ENCODE data around the gene ANKRD52. TPM values are rescaled to one million over a fixed set of nuclear protein-coding genes. Genes with fewer than 3 reads are reported as not detected.

Gene ANKRD52
- total and polyA plus RNA-seq, 2 experiments from 2014 or later: 20.3 to 25.2 TPM

- Mint-ChIP-seq H3K36me3 (ENCODE audit: low read depth) (peaks cover 15% of the 10 kb centered on the region), H3K27ac (peak overlapping the region; percentile 96)
- DNase-seq (ENCODE audit: low spot score): no peak
Measured at GRCh38 chr12:56223571-56224101, 34.5 kb downstream of the ANKRD52 start.

More at GRCh38 chr12:56223571-56224101, 34.5 kb downstream of the ANKRD52 start:
- ATAC-seq: no peak
- Histone ChIP-seq H3F3A (replicated peaks; ENCODE audit: low read depth) (peaks cover 20% of the 10 kb centered on the region; the same call in 1 of the 2 replicates), H4K20me1 (replicated peaks; ENCODE audit: insufficient read depth) (no peaks in the 10 kb centered on the region; the same call in 1 of the 2 replicates), H3K4me3 (peak overlapping the region; percentile 74; the same call in 1 of the 2 replicates), H2AFZ (peak overlapping the region; percentile 57; the same call in 1 of the 2 replicates), H3K9me2 (ENCODE audit: insufficient read depth) (no peaks in the 10 kb centered on the region), H3K27ac (ENCODE audit: low read depth) (peak overlapping the region; percentile 92), H3K36me3 (ENCODE audit: insufficient read depth) (0 out of 2 replicates have a peak, but pooled peaks cover 2% of the 10 kb centered on the region), H3K4me2 (peak overlapping the region; percentile 58), H3K4me1 (ENCODE audit: insufficient read depth) (peaks cover 30% of the 10 kb centered on the region), H3K27me3 (ENCODE audit: insufficient read depth) (no peaks in the 10 kb centered on the region), H3K79me2 (replicated peaks; ENCODE audit: insufficient read depth) (peaks cover 26% of the 10 kb centered on the region)
- no peak for TF ChIP-seq EZH2phosphoT487 (IDR thresholded peaks at IDR 0.05; ENCODE audit: unreplicated experiment)
- no peak for TF ChIP-seq CREB1 (CRISPR knock-in tag; IDR thresholded peaks at IDR 0.05; ENCODE audit: low read depth)
- no peak for TF ChIP-seq POLR2AphosphoS5 (IDR thresholded peaks at IDR 0.05; ENCODE audit: low read depth)
- no peak for TF ChIP-seq CTCF (conservative IDR thresholded peaks at IDR 0.05; ENCODE audit: low read depth in 2 of 2)
- TF ChIP-seq ZNF462 (CRISPR knock-in tag; IDR thresholded peaks at IDR 0.05): no peak
- no peak for TF ChIP-seq ZNF331 (CRISPR knock-in tag; IDR thresholded peaks at IDR 0.05; ENCODE audit: low read depth)
- TF ChIP-seq ZNF114 (CRISPR knock-in tag; IDR thresholded peaks at IDR 0.05): no peak
- TF ChIP-seq STAT1 (IDR thresholded peaks at IDR 0.05; ENCODE audit: unreplicated experiment): no peak
- H3K4me3 Mint-ChIP-seq: peak overlapping the region; percentile 93
- H3K9me3 Mint-ChIP-seq: peaks cover 3% of the 10 kb centered on the region; the same call in 1 of the 3 replicates
- peaks cover 5% of the 10 kb centered on the region for H3K27me3 Mint-ChIP-seq (ENCODE audit: insufficient read depth, low read depth, poor library complexity)
- peaks cover 34% of the 10 kb centered on the region for H3K4me1 Mint-ChIP-seq
